Uterus (tissue), 2 donors: ENCODE measurements around the gene ASPSCR1.

Experiments
- CTCF ChIP-seq, 4 experiments: fragments of 200-600 bp in 2 of 4; fragments of 450-650 bp in 2 of 4; sonication (generic) in 2 of 4; IDR thresholded peaks; one replicate each; pipeline ENCODE4 v1.5.1; 2016 to 2019; ENCODE audit warnings: antibody characterized with exemption in 4 of 4, mild to moderate bottlenecking in 2 of 4, moderate library complexity in 1 of 4
- POLR2A ChIP-seq, 2 donors: fragments of 450-650 bp; IDR thresholded peaks; one replicate each; pipeline ENCODE4 v1.6.1; 2016; ENCODE audit warnings: antibody characterized with exemption in 2 of 2, mild to moderate bottlenecking in 1 of 2, moderate library complexity in 1 of 2

- TF ChIP-seq CTCF (IDR thresholded peaks at IDR 0.05) (no peak), POLR2A (IDR thresholded peaks at IDR 0.05) (no peak)
Measured at GRCh38 chr17:81939218-81939617, 38.2 kb upstream of the ASPSCR1 start.
